PFSK-1 (cell line): ENCODE results near the gene SLPI.

ENCODE experiments used
- FOXP2 ChIP-seq: optimal IDR thresholded peaks from 2 replicates; pipeline ENCODE3; 2011; ENCODE audit warnings: borderline replicate concordance, control low read depth, inconsistent platforms; ENCODE audit not compliant: insufficient read depth; ENCODE audit errors: extremely low read length, extremely low read depth
- POLR2AphosphoS5 ChIP-seq: IDR thresholded peaks from 2 replicates; pipeline ENCODE4 v1.6.1; 2012; ENCODE audit warnings: low read depth, mild to moderate bottlenecking, control low read depth, low read length, moderate library complexity
- SIN3A ChIP-seq: IDR thresholded peaks from 2 replicates; pipeline ENCODE4 v1.6.1; 2012; ENCODE audit warnings: mild to moderate bottlenecking, low read length, moderate library complexity, borderline replicate concordance; ENCODE audit not compliant: insufficient read depth
- TAF1 ChIP-seq: IDR thresholded peaks from 2 replicates; pipeline ENCODE4 v1.6.1; 2012; ENCODE audit warnings: low read length, control low read depth, borderline replicate concordance; ENCODE audit not compliant: insufficient read depth
- TF ChIP-seq, protein P1 (sequence below), 2 experiments: IDR thresholded peaks; 2 replicates each; pipeline versions ENCODE4 v1.6.1 to v1.8.0; 2011 to 2012; ENCODE audit warnings: low read depth in 2 of 2, low read length in 2 of 2, control low read depth in 1 of 2, inconsistent platforms in 1 of 2, mild to moderate bottlenecking in 1 of 2, moderate library complexity in 1 of 2; ENCODE audit not compliant: insufficient read depth in 1 of 2

The SLPI gene

DNA sequence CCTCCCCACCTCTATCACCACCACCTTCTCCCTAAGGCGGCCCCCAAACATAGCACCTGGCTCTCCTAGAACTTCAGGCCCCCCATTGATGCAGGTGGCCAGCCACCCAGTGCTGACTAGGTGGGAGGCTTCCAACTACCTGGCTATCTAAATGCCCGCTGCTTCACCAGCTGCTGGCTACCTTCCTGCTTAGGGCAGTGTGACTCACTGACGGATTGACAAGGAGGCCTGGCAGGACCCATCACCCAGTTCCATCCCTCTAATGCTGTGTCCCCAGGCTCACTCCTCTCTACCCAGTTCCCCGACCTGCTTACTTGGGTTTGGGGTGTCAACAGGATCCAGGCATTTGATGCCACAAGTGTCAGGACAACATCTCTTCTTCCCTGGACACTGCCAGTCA is 1.1 kb downstream of the SLPI start:
- TF ChIP-seq, protein P1, sequence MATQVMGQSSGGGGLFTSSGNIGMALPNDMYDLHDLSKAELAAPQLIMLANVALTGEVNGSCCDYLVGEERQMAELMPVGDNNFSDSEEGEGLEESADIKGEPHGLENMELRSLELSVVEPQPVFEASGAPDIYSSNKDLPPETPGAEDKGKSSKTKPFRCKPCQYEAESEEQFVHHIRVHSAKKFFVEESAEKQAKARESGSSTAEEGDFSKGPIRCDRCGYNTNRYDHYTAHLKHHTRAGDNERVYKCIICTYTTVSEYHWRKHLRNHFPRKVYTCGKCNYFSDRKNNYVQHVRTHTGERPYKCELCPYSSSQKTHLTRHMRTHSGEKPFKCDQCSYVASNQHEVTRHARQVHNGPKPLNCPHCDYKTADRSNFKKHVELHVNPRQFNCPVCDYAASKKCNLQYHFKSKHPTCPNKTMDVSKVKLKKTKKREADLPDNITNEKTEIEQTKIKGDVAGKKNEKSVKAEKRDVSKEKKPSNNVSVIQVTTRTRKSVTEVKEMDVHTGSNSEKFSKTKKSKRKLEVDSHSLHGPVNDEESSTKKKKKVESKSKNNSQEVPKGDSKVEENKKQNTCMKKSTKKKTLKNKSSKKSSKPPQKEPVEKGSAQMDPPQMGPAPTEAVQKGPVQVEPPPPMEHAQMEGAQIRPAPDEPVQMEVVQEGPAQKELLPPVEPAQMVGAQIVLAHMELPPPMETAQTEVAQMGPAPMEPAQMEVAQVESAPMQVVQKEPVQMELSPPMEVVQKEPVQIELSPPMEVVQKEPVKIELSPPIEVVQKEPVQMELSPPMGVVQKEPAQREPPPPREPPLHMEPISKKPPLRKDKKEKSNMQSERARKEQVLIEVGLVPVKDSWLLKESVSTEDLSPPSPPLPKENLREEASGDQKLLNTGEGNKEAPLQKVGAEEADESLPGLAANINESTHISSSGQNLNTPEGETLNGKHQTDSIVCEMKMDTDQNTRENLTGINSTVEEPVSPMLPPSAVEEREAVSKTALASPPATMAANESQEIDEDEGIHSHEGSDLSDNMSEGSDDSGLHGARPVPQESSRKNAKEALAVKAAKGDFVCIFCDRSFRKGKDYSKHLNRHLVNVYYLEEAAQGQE (IDR thresholded peaks at IDR 0.05; ENCODE audit: insufficient read depth in 1 of 2, low read depth in 2 of 2, low read length in 2 of 2): no peak
- no peak for TF ChIP-seq POLR2AphosphoS5
- TF ChIP-seq SIN3A: no peak
- TF ChIP-seq FOXP2: no peak
- no peak for TF ChIP-seq TAF1

DNA sequence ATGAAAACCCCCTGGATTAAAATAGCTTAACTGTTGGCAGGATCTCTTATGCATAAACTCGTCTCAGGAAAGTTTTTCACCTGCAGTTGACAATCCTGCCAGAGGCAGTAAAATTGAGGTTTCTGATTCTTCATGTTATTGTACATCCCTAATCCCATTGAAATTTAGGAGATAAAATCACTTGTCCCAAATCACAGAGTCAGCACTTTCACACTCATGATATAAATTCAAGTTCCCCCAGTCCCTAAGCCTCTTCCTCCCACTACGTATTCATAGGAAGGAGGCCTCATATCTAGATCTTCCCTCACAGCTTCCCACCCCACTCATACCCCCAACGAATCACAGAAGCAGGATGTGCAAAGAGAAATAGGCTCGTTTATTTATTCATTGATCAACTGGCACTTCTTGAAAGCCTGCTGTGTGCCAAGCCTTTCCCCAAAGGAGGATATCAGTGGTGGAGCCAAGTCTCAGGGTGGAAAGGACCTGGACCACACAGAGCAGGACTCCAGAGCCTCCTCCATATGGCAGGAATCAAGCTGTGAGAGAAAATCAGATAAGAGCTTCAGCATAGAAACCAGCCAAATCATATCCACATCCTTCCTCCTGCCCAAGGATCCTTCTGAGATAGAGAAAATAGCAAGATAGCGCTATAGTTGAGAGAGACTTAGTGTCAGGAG is 2.3 kb downstream of the SLPI start:
- TF ChIP-seq POLR2AphosphoS5 (no peak), FOXP2 (no peak), SIN3A (no peak), TAF1 (no peak)
- TF ChIP-seq, protein P1 (IDR thresholded peaks at IDR 0.05; ENCODE audit: insufficient read depth in 1 of 2, low read depth in 2 of 2, low read length in 2 of 2): no peak

DNA sequence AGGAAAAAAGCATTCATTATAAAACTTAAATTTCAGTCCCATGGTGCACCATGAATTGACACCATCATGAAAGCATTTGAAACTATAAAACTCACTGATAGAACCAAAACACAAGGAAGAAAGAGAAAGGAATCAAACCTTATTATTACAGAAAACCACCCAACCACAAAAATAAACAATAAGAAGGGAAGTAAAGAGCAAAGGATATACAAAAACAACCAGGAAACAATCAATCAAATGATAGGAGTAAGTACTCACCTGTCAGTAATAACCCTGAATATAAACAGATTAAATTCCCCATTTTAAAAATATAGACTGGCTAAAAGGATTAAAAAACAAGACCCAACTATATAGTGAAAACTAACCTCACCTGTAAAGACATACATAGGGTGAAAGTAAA is 5.8 kb downstream of the SLPI start:
- no peak for TF ChIP-seq POLR2AphosphoS5
- no peak for TF ChIP-seq FOXP2
- TF ChIP-seq TAF1: no peak
- TF ChIP-seq, protein P1 (IDR thresholded peaks at IDR 0.05; ENCODE audit: insufficient read depth in 1 of 2, low read depth in 2 of 2, low read length in 2 of 2): no peak
- no peak for TF ChIP-seq SIN3A

DNA sequence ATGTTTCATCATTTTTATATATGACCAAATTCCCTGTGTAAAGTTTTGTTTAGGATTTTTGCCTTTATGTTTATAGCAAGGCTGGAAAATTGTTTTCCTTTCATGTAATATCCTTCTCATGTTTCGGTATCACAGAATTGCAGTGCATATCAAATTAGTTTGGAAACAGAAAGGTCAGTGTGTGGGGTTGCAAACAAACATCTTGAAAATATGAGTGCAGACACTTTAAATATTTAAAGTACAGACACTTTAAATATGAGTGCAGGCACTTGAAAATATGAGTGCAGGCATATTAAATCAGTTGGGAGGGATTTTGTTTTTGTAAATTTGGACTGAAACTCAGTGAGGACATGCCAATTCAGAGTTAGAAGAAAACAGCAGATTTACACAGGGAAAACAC is 6.5 kb downstream of the SLPI start:
- TF ChIP-seq, protein P1 (IDR thresholded peaks at IDR 0.05; ENCODE audit: insufficient read depth in 1 of 2, low read depth in 2 of 2, low read length in 2 of 2): no peak
- no peak for TF ChIP-seq POLR2AphosphoS5
- no peak for TF ChIP-seq FOXP2
- TF ChIP-seq TAF1: no peak
- no peak for TF ChIP-seq SIN3A

DNA sequence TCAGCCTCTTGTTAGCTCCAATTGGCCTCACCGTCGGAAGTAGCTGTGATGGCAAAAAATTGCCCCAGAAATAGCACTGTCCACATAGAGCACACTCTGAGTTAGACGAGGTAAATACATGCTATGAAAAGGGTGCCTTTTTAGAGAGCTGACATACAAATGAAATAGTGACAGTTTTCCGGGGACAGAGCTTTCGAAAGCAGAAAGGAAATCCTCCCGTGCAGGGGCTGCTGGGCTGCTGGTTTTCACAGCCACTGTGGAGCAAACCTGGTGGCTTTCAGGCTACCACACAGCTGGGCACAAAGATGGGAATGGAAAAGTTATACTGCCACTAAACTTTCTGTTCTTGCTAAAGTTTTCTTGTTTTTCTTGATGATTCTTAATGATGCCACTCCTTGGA is 8.3 kb downstream of the SLPI start:
- TF ChIP-seq POLR2AphosphoS5: no peak
- TF ChIP-seq, protein P1 (IDR thresholded peaks at IDR 0.05; ENCODE audit: insufficient read depth in 1 of 2, low read depth in 2 of 2, low read length in 2 of 2): no peak
- no peak for TF ChIP-seq TAF1
- TF ChIP-seq SIN3A: no peak
- TF ChIP-seq FOXP2: no peak
